Measurements from ENCODE around the gene ZNF850.
"Not testable (repeated sequence)": the region's sequence is repeated elsewhere in the genome, so short reads cannot be mapped to it uniquely, and the experiment has no call there.

Gene ZNF850

DNA sequence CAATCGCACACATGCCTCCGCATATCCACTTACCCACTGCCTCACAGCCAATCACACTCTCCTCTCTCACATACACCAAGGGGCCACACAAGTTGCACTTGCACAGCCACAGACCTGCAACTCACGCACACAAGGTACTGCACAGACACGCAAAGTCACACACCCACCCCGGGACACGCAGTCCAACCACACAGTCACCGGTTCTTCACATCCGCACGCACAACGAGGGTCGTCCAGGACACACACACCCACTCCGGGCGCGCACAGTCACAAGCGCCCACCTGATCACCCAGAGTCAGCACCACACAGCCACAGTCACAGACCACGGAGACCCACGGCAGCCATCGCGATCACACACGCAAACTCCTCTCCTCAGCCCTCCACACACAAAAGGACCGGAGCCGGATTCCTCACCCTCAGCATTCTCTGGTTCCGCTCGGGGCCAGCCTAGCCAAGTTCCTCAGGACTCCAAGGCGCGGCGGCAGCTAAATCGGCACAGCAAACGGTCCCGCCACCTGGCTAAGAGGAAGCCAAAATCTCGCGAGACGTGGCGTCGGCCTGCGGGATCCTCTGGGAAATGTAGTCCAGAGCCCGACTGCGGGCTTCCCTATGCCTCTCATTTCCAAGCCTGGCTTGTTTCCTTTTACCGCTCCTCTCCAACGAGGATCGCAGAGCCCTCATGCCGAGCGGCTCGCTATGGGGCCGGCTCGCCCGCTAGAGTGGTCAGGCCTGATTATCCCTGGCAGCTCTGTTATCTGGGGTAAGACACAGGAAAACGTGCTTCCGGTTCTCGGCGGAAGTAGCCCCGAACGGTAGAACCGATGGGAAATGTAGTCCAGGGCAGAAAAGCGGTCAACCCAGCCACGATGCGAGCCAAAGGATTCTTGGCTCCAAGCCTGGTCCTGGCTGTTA lies at the start of gene ZNF850:
ZNF850 (minus strand) TSS at position 497 of the 912 bp plus-strand sequence. CDS start 10,201 bp downstream, outside the sequence.
- DNase-seq = peak; percentile 90

DNA sequence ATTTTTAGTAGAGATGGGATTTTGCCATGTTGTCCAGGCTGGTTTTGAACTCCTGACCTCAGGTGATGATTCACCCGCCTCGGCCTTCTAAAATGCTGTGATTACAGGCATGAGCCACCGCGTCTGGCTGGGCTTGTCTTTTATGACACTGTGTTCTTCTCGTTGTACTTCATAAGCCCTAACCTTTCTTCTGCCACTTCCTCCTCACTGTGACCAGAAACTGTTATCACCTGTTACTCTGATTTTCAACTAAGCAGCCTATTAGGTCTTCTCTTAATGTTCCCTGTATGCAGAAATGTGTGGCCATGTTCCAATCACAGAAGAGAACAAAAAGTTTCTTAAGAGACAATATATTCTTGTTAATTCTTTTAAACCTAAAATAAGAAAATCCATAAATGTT lies 49.2 kb upstream of the ZNF850 start:
- no peak for DNase-seq

- DNase-seq = no peak
Measured at GRCh38 chr19:36819130-36819630, 46.6 kb upstream of the ZNF850 start.

DNA sequence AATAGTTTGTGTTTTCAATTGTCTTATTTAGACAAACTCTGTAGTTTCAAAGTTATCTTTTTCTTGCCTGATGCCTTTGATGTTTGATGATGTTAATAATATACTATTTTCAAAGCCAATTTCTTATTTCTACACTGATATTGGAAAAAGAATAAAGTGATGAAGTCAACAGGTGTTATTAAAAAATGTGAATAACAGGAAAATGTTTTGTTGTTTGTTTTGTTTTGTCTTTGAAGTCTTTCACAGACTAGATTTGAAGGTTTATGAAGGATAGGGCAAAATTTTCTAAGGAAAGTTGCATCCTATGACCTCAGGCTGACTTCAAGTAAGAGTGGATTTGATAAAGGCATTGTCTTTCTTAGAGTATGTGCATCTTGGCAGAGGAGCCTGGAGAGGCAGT lies 34.4 kb upstream of the ZNF850 start:
- DNase-seq = no peak

DNA sequence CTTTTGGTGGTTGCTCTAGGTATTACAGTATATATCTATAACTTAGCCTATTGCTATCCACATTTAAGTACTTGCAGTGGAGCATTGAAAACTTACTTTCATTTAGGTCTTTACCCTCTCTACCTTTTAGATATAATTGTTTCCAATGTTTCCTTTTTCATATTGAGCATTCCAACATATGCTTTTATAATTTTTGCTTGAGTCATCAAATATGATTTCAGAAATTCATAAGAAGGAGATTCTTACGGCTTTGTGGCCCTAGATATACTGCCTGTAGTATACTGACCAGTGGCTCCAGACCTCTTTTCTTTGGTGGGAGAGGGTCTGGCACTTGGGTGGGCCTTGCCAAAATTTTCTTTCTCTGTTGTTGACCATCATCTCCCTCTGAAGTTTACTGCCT lies 32.8 kb upstream of the ZNF850 start:
- no peak for DNase-seq

DNA sequence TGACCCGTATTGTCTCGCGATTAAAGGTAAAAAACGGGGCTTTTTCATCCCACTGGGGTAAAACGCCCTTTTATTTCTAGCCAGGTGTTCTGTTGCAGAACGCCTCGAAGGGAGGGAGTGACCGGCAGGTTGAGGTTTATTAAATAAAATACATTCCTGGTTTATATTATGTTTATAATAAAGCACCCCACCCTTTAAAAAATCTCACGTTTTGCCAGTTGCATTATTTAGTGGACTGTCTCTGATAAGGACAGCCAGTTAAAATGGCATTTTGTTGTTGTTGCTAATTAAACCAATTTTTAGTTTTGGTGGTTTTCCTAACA lies 25.1 kb upstream of the ZNF850 start:
- DNase-seq = no peak

GRCh38 chr19:36796714-36796992 lies 24.0 kb upstream of the ZNF850 start:
- no peak for DNase-seq

DNA sequence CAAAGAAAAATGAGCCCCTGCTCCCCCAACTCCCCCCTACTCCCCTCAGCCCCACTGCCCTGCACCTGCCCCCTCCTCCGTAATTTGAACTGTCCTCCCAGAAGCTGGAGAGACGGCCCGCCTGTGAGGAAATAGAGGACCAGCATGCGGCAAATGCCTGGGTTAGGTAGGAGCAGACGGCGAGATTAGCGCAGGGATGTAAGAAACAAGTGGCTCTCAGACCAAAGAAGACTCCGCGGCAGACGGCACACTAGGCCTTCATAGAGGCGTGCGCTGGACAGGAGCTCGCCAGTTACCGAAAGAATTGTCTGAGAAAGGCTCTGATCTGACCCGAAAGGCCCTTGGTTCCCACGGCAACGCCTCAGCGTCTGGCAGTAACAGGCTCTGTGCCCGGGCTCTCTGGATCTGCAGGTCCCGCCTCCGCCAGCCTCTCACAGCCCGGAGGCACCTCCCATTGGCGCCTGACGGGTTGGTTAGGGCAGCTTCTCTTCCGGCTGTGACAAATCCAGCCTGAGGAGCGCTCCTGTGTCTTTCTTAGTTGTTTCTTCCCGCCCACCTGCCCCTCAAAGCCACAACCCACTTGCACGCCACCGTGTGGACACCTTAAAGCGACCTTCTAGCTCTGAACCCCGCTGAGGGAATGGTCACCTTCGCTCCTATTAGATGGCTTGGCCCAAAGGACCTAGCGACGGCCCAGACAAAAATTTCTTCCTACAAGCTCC lies 19.0 kb upstream of the ZNF850 start:
- not testable (repeated sequence) for DNase-seq

DNA sequence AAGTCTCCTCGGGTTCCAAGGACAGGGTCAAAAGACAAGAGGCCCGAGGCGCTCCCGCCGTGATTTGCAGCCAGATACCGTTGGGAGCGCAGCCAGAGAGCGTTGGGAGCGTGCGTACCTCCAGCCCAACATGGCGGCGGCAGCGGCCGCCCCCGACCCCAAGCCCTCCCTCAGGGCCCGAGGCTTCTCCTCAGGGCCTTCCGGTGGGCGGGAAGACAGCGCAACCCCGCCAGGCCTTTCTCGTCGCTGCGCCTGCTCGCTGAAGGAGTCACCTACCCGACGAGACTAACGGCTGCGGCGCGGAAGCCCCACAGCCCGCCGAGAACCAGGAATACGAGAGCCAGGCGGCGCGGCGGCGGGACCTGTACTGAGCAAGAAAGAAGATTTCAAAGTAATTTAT lies 3.2 kb upstream of the ZNF850 start:
- DNase-seq = no peak

DNA sequence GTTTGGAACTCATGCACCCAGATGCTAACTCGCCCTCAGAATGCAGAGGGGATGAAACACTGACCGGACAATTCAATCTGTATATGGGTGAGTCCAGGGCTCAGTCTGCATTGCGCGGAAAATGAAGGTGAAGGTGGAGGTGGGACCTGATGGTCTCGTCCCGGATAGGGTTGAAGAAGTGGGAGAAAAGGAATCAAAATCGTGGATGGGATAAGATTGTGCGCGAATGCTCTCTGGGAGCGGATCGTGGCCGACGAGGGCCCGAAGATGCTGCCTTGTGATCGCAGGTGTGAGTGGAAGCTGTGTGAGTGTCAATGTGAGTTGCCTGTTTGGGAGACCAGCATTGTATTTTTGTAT lies 594 bp upstream of the ZNF850 start:
- no peak for DNase-seq

- DNase-seq = no peak
Measured at GRCh38 chr19:36771261-36772231, 1.1 kb downstream of the ZNF850 start.

- no peak for DNase-seq
Measured at GRCh38 chr19:36750066-36750691, 22.4 kb downstream of the ZNF850 start.

GRCh38 chr19:36749613-36750012 lies 23.0 kb downstream of the ZNF850 start:
- not testable (repeated sequence) for DNase-seq

DNA sequence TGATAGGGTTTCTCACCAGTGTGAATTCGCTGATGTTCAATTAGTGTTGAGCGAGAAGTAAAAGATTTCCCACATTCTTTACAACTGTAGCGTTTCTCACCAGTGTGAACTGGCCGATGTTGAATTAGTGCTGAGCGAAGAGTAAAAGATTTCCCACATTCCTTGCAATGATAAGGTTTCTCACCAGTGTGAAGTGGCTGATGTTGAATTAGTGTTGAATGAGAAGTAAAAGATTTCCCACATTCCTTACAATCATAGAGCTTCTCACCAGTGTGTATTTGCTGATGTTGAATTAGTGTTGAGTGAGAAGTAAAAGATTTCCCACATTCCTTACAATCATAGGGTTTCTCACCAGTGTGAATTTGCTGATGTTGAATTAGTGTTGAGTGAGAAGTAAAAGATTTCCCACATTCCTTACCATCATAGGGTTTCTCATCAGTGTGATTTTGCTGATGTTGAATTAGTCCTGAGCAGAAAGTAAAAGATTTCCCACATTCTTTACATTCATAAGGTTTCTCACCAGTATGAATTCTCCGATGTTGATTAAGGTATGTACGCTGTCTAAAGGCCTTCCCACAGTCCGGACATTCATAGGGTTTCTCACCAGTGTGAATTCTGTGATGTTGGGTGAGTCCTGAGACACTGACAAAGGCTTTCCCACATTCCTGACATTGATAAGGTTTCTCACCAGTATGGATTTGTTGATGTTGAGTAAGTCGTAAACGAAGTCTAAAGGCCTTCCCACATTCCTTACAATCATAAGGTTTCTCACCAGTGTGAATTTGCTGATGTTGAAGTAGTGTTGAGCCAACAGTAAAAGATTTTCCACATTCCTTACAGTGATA lies 24.0 kb downstream of the ZNF850 start:
- DNase-seq = no peak

- no peak for DNase-seq
Measured at GRCh38 chr19:36747750-36748149, 24.9 kb downstream of the ZNF850 start.

- no peak for DNase-seq
Measured at GRCh38 chr19:36745870-36746269, 26.7 kb downstream of the ZNF850 start.

GRCh38 chr19:36736166-36736565 lies 36.4 kb downstream of the ZNF850 start:
- not testable (repeated sequence) for DNase-seq

DNA sequence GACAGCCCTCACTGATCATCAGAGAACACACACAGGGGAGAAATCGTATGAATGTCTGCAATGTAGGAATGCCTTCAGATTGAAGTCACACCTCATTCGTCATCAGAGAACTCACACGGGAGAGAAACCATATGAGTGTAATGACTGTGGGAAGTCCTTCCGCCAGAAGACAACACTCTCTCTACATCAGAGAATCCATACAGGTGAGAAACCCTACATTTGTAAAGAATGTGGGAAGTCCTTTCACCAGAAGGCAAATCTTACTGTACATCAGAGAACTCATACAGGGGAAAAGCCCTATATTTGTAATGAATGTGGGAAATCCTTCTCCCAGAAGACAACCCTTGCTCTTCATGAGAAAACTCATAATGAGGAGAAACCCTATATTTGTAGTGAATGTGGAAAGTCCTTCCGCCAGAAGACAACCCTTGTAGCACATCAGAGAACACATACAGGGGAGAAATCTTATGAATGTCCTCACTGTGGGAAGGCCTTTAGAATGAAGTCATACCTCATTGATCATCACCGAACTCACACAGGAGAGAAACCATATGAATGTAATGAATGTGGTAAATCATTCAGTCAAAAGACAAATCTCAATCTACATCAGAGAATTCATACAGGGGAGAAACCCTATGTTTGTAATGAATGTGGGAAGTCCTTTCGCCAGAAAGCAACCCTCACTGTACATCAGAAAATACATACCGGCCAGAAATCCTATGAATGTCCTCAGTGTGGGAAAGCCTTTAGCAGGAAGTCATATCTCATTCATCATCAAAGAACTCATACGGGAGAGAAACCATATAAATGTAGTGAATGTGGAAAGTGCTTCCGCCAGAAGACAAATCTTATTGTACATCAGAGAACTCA lies 52.7 kb downstream of the ZNF850 start:
- no peak for DNase-seq

GRCh38 chr19:36709423-36709822 lies 63.2 kb downstream of the ZNF850 start:
- no peak for DNase-seq

- no peak for DNase-seq
Measured at GRCh38 chr19:36707134-36707533, 65.5 kb downstream of the ZNF850 start.

DNA sequence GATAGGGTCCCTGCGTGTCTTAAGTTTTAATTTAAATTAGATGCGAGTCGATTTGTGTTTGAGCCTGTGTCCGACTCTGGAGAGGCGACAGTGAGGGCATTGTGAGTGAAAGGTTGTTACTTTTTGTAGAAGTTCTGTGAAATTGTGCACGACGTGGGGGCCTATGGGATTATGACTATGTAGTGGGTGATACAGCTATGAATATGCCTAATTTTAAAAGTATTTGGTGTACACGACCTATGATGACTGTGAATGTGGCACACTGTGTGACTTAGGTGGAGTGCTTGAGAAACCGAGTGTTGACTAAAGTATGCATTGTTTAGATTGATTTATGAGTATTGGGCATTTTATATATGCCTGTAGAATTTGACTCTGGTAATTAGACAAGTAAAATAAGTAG lies 84.5 kb downstream of the ZNF850 start:
- no peak for DNase-seq

All from NCI-H1436 treated with DMSO at 0.1 percent for 48 hours (cell line).